Keratinocyte (primary cell): Measurements from ENCODE around the gene TYW1B. TPM values are rescaled to one million over a fixed set of nuclear protein-coding genes. Genes with fewer than 3 reads are reported as not detected.
"Not testable (repeated sequence)": the region's sequence is repeated elsewhere in the genome, so short reads cannot be mapped to it uniquely, and the experiment has no call there.

Experiments used
- DNase-seq: peaks from one replicate; pipeline ENCODE4 v3.0.0-alpha.2; 2011; ENCODE audit warnings: low read depth, missing footprints, low spot score
- FAIRE-seq: peaks from 2 replicates; lab custom pipeline; 2011; peaks lifted over from hg19 to GRCh38; lab: Jason Lieb, UNC
- H2AFZ ChIP-seq: 2 replicates; pipeline ENCODE4 v1.6.0; 2012; ENCODE audit warnings: low read length, control low read depth, inconsistent platforms; ENCODE audit not compliant: control insufficient read depth
- H3K27ac ChIP-seq: 2 replicates; pipeline ENCODE4 v1.5.1; 2011; ENCODE audit warnings: low read length; ENCODE audit not compliant: control insufficient read depth, insufficient read depth
- H3K27me3 ChIP-seq: 3 replicates; pipeline ENCODE4 v1.6.0; 2011; ENCODE audit warnings: low read length; ENCODE audit not compliant: control insufficient read depth, insufficient read depth; ENCODE audit errors: extremely low read depth
- H3K36me3 ChIP-seq, 2 experiments: 2 replicates in 1 of 2; 3 replicates in 1 of 2; pipeline ENCODE4 v1.5.1; 2011; ENCODE audit warnings: low read length in 2 of 2, mild to moderate bottlenecking in 1 of 2; ENCODE audit not compliant: control insufficient read depth in 2 of 2, insufficient read depth in 2 of 2; ENCODE audit errors: extremely low read depth in 1 of 2
- H3K4me1 ChIP-seq: 3 replicates; pipeline ENCODE4 v1.5.1; 2011; ENCODE audit warnings: low read length; ENCODE audit not compliant: control insufficient read depth, insufficient read depth; ENCODE audit errors: extremely low read depth
- H3K4me2 ChIP-seq: 3 replicates; pipeline ENCODE4 v1.6.0; 2011; ENCODE audit warnings: low read depth, low read length; ENCODE audit not compliant: control insufficient read depth, insufficient read depth; ENCODE audit errors: extremely low read depth
- H3K4me3 ChIP-seq, 3 experiments: fragments of 200-600 bp in 1 of 3; sonication (generic) in 1 of 3; 2 replicates in 2 of 3; 3 replicates in 1 of 3; pipeline ENCODE4 v1.5.1; 2011 to 2016; ENCODE audit warnings: low read length in 3 of 3, mild to moderate bottlenecking in 3 of 3, control low read depth in 2 of 3, inconsistent platforms in 1 of 3, low read depth in 1 of 3, mixed read lengths in 1 of 3, mixed run types in 1 of 3, moderate library complexity in 1 of 3; ENCODE audit not compliant: control insufficient read depth in 2 of 3, insufficient read depth in 2 of 3; ENCODE audit errors: extremely low read depth in 1 of 3
- H3K79me2 ChIP-seq: 2 replicates; pipeline ENCODE4 v1.6.0; 2012; ENCODE audit warnings: low read length; ENCODE audit not compliant: control insufficient read depth, insufficient read depth
- H3K9ac ChIP-seq: 3 replicates; pipeline ENCODE4 v1.6.0; 2011; ENCODE audit warnings: low read length; ENCODE audit not compliant: control insufficient read depth, insufficient read depth; ENCODE audit errors: extremely low read depth
- H3K9me1 ChIP-seq: 3 replicates; pipeline ENCODE4 v1.6.0; 2011; ENCODE audit warnings: low read length; ENCODE audit not compliant: control insufficient read depth, insufficient read depth; ENCODE audit errors: extremely low read depth
- H3K9me3 ChIP-seq: 2 replicates; pipeline ENCODE4 v1.5.1; 2012; ENCODE audit warnings: low read depth, low read length; ENCODE audit not compliant: control insufficient read depth
- H4K20me1 ChIP-seq: 3 replicates; pipeline ENCODE4 v1.6.0; 2011; ENCODE audit warnings: low read length; ENCODE audit not compliant: control insufficient read depth, insufficient read depth; ENCODE audit errors: extremely low read depth
- dilution Hi-C: fragments of 300-500 bp; cut with MboI; formaldehyde crosslinking; loops from one replicate; pipeline ENCODE4 v1.7.0; 2020; ENCODE audit warnings: low sequenced_read_pairs; ENCODE audit not compliant: extremely low pct_ligation_motif_present
- polyA plus RNA-seq, 5 experiments: library from polyadenylated mRNA; depleted of rRNA in 3 of 5; stranded (reverse) in 3 of 5; stranded (forward) in 1 of 5; unstranded in 1 of 5; fragments of >200 nt; gene quantifications; 1 replicate in 1 of 5; 2 replicates in 3 of 5; 3 replicates in 1 of 5; pipeline versions ENCODE4 v1.2.1 to v1.2.3, GENCODE V29; 2011 to 2012; ENCODE audit warnings: missing spikeins in 2 of 5, low read depth in 1 of 5, low replicate concordance in 1 of 5

Gene TYW1B
- polyA plus RNA-seq, 1 donor (not counting 4 experiments of a cell fraction or from before 2014, with no cell fraction given): 2.5 TPM

GRCh38 chr7:72618435-72619180 is 209.4 kb downstream of the TYW1B start:
- dilution Hi-C loops, FAIRE-seq: not testable (repeated sequence)

GRCh38 chr7:72609761-72610160 is 218.2 kb downstream of the TYW1B start:
- H3K4me3 ChIP-seq, H3K9me1 ChIP-seq, H3K9ac ChIP-seq, H3K36me3 ChIP-seq, H4K20me1 ChIP-seq, FAIRE-seq, dilution Hi-C loops, H3K4me1 ChIP-seq, H3K27ac ChIP-seq, H3K27me3 ChIP-seq, H3K79me2 ChIP-seq, H3K4me2 ChIP-seq, H2AFZ ChIP-seq, DNase-seq, H3K9me3 ChIP-seq: not testable (repeated sequence)

More at GRCh38 chr7:72618435-72619180, 209.4 kb downstream of the TYW1B start:
- H3K9me3 ChIP-seq, DNase-seq, H2AFZ ChIP-seq, H3K4me1 ChIP-seq, H3K27ac ChIP-seq, H3K4me3 ChIP-seq, H3K79me2 ChIP-seq, H3K9me1 ChIP-seq, H3K36me3 ChIP-seq, H4K20me1 ChIP-seq, H3K9ac ChIP-seq, H3K4me2 ChIP-seq, H3K27me3 ChIP-seq: not testable (repeated sequence)

GRCh38 chr7:72607988-72608387 is 220.0 kb downstream of the TYW1B start:
- H3K9me1 ChIP-seq, H3K27me3 ChIP-seq, FAIRE-seq, H3K9ac ChIP-seq, DNase-seq, H3K79me2 ChIP-seq, H3K4me1 ChIP-seq, H3K4me3 ChIP-seq, H4K20me1 ChIP-seq, H3K9me3 ChIP-seq, H3K27ac ChIP-seq, H3K4me2 ChIP-seq, dilution Hi-C loops, H2AFZ ChIP-seq, H3K36me3 ChIP-seq: not testable (repeated sequence)

GRCh38 chr7:72605863-72606431 is 222.1 kb downstream of the TYW1B start:
- dilution Hi-C loops, H3K4me3 ChIP-seq, H4K20me1 ChIP-seq, H3K27me3 ChIP-seq, H3K4me2 ChIP-seq, H3K79me2 ChIP-seq, H2AFZ ChIP-seq, FAIRE-seq, H3K9ac ChIP-seq, H3K4me1 ChIP-seq, DNase-seq, H3K27ac ChIP-seq, H3K36me3 ChIP-seq, H3K9me1 ChIP-seq, H3K9me3 ChIP-seq: not testable (repeated sequence)
